Tibial nerve (tissue), 4 donors: ENCODE measurements around the gene ZRSR2.

Source experiments
- CTCF ChIP-seq, 5 experiments: fragments of 200-600 bp in 3 of 5; fragments of 450-650 bp in 2 of 5; sonication (generic) in 3 of 5; IDR thresholded peaks; one replicate each; pipeline ENCODE4 v1.5.1; 2016 to 2019; ENCODE audit warnings: antibody characterized with exemption in 5 of 5, mild to moderate bottlenecking in 3 of 5, moderate library complexity in 2 of 5
- EP300 ChIP-seq, 2 donors: sonication (generic); formaldehyde crosslinking; IDR thresholded peaks; one replicate each; pipeline ENCODE4 v1.6.1; 2017; ENCODE audit warnings: antibody characterized with exemption in 2 of 2, mild to moderate bottlenecking in 1 of 2
- POLR2A ChIP-seq, 2 donors: fragments of 450-650 bp; IDR thresholded peaks; one replicate each; pipeline ENCODE4 v1.6.1; 2017; ENCODE audit warnings: antibody characterized with exemption in 2 of 2, mild to moderate bottlenecking in 2 of 2, moderate library complexity in 2 of 2

DNA sequence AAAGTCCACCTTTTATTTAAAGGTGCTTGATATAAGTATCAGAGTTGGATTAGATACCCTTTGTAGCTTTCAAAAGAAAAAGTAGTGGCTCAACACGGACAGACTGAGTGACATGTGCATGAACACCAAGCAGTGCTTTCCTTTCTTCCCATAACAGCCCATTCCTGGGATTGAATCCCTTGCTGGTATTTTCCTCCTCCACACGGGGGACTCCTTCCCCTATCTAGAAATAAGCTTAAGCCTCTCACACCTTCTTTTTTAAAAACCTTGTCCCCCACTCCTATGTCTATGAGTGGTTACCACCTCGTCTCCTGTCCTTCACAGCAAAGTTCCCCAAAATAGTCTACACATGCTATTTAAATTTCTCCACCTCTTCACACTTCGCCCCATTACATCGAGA lies 59.3 kb downstream of the ZRSR2 start:
- TF ChIP-seq CTCF (IDR thresholded peaks at IDR 0.05) (peak in 2 of 5 experiments; percentile 13 to 19), EP300 (IDR thresholded peaks at IDR 0.05) (no peak), POLR2A (IDR thresholded peaks at IDR 0.05) (no peak)
